HepG2 (cell line): ENCODE measurements around the gene ZFAND2A. TPM values are rescaled to one million over a fixed set of nuclear protein-coding genes. Genes with fewer than 3 reads are reported as not detected.

Source experiments
- ATAC-seq: fragments of 200-7000 bp; cut with Tn5 transposase; 3 replicates; pipeline ENCODE4 v1.9.1; 2020; ENCODE audit warnings: mild to moderate bottlenecking, moderate library complexity
- BruUV-seq: library from RNA; stranded (reverse); fragments of 400-500 nt; replicated peaks from 2 replicates; lab custom pipeline; 2021; lab: Mats Ljungman, UMichigan
- CTCF ChIA-PET: fragments of 300-600 bp; formaldehyde crosslinking; extraction: SDS; loops from one replicate; lab custom pipeline; 2021; ENCODE audit warnings: low total read pairs, inconsistent platforms, low intra/inter-chr PET ratio; lab: Yijun Ruan, JAX
- POLR2A ChIA-PET: fragments of 350-600 bp; sonication (Branson Sonifier 250); formaldehyde crosslinking; loops from one replicate; lab custom pipeline; 2020; ENCODE audit warnings: antibody characterized with exemption, inconsistent platforms; lab: Yijun Ruan, JAX
- DNase-seq: peaks from one replicate; pipeline ENCODE4 v3.0.0-alpha.2; 2015; ENCODE audit warnings: low spot score
- FAIRE-seq: peaks from 3 replicates; lab custom pipeline; 2011; peaks lifted over from hg19 to GRCh38; lab: Jason Lieb, UNC
- H2AFZ ChIP-seq: one replicate; pipeline ENCODE4 v1.6.1; 2011; ENCODE audit warnings: low read length, inconsistent platforms
- H3K27ac ChIP-seq: fragments of 300-600 bp; 3 replicates; pipeline ENCODE4 v1.8.0; 2011; ENCODE audit warnings: mixed run types, mild to moderate bottlenecking, mixed read lengths, low read length, inconsistent platforms; ENCODE audit not compliant: insufficient read depth; ENCODE audit errors: extremely low read length
- H3K27me3 ChIP-seq, 2 experiments: fragments of 200-600 bp in 1 of 2; 2 replicates in 1 of 2; 3 replicates in 1 of 2; pipeline versions ENCODE4 v1.6.0 to v1.8.0; 2011; ENCODE audit warnings: low read length in 2 of 2, mild to moderate bottlenecking in 2 of 2, moderate library complexity in 2 of 2, inconsistent platforms in 1 of 2; ENCODE audit not compliant: insufficient read depth in 2 of 2, control insufficient read depth in 1 of 2
- H3K36me3 ChIP-seq, 2 experiments: fragments of 200-600 bp in 1 of 2; replicated peaks in 1 of 2; 2 replicates in 1 of 2; 3 replicates in 1 of 2; pipeline versions ENCODE4 v1.5.1 to v1.8.0; 2011; ENCODE audit warnings: low read length in 2 of 2, inconsistent platforms in 1 of 2; ENCODE audit not compliant: insufficient read depth in 2 of 2, control insufficient read depth in 1 of 2
- H3K4me1 ChIP-seq: 2 replicates; pipeline ENCODE4 v1.5.1; 2012; ENCODE audit warnings: low read length, inconsistent platforms; ENCODE audit not compliant: insufficient read depth
- H3K4me2 ChIP-seq: 2 replicates; pipeline ENCODE4 v1.6.0; 2011; ENCODE audit warnings: low read depth, low read length, inconsistent platforms
- H3K4me3 ChIP-seq, 3 experiments: fragments of 200-600 bp in 1 of 3; sonication (generic), shearing (Covaris generic) in 1 of 3; replicated peaks in 1 of 3; 2 replicates each; pipeline ENCODE4 v1.5.1; 2011 to 2016; ENCODE audit warnings: low read length in 3 of 3, inconsistent platforms in 2 of 3, low read depth in 2 of 3, mild to moderate bottlenecking in 2 of 3, control low read depth in 1 of 3, mixed read lengths in 1 of 3; ENCODE audit not compliant: insufficient read depth in 1 of 3
- H3K79me2 ChIP-seq: one replicate; pipeline ENCODE4 v1.6.1; 2011; ENCODE audit warnings: low read length, inconsistent platforms; ENCODE audit not compliant: insufficient read depth
- H3K9ac ChIP-seq: 2 replicates; pipeline ENCODE4 v1.6.0; 2011; ENCODE audit warnings: mild to moderate bottlenecking, low read depth, low read length, inconsistent platforms; ENCODE audit not compliant: insufficient read depth
- H3K9me3 ChIP-seq: 2 replicates; pipeline ENCODE4 v1.5.1; 2012; ENCODE audit warnings: mild to moderate bottlenecking, low read length
- H4K20me1 ChIP-seq: 2 replicates; pipeline ENCODE4 v1.6.0; 2011; ENCODE audit warnings: inconsistent platforms, mild to moderate bottlenecking, low read length, moderate library complexity; ENCODE audit not compliant: insufficient read depth
- HIVEP1 ChIP-seq: sonication (generic); formaldehyde crosslinking; IDR thresholded peaks from 2 replicates; pipeline ENCODE4 v1.4.0; 2020; ENCODE audit warnings: mild to moderate bottlenecking, missing genetic modification reagents
- POLR2A ChIP-seq, 2 experiments: IDR thresholded peaks; 2 replicates each; pipeline ENCODE4 v1.6.1; 2011; ENCODE audit warnings: low read depth in 2 of 2, low read length in 2 of 2, mild to moderate bottlenecking in 1 of 2, moderate library complexity in 1 of 2; ENCODE audit not compliant: insufficient read depth in 1 of 2
- SMAD1 ChIP-seq: sonication (generic); formaldehyde crosslinking; IDR thresholded peaks from 2 replicates; pipeline ENCODE4 v1.4.0; 2020; ENCODE audit warnings: missing genetic modification reagents, low read depth, mild to moderate bottlenecking, borderline replicate concordance
- ZFP36 ChIP-seq: fragments of 150-350 bp; IDR thresholded peaks from 2 replicates; pipeline ENCODE4 v1.6.1; 2018; ENCODE audit warnings: borderline replicate concordance, low read length, low read depth; ENCODE audit not compliant: partially characterized antibody
- ZNF598 ChIP-seq: sonication (generic); formaldehyde crosslinking; IDR thresholded peaks from 2 replicates; pipeline ENCODE4 v1.5.1; 2020; ENCODE audit warnings: mild to moderate bottlenecking, missing genetic modification reagents, borderline replicate concordance
- ZNF687 ChIP-seq: sonication (generic); formaldehyde crosslinking; IDR thresholded peaks from 2 replicates; pipeline ENCODE4 v1.5.1; 2020; ENCODE audit warnings: mild to moderate bottlenecking, missing genetic modification reagents, moderate library complexity
- WGBS: methylation state at CpG from one replicate; pipeline ENCODE4 v1.1.6; 2017; ENCODE audit warnings: low lambda C conversion rate; 5-methylcytosine and 5-hydroxymethylcytosine counted together
- in situ Hi-C: cut with HindIII; loops from 2 replicates; pipeline ENCODE4 v1.10.0; 2017; ENCODE audit warnings: low pct_unique_long_range_greater_than_20kb; ENCODE audit not compliant: extremely low pct_ligation_motif_present
- intact Hi-C: fragments of 100-400 bp; cut with micrococcal nuclease; formaldehyde crosslinking; loops from one replicate; pipeline ENCODE4 v1.10.0; 2022; ENCODE audit not compliant: unreplicated experiment
- polyA plus RNA-seq, 8 experiments: library from polyadenylated mRNA; depleted of rRNA in 3 of 8; stranded (reverse) in 7 of 8; unstranded in 1 of 8; fragments of >200 nt; fragmentation: Illumina TruSeq in 4 of 8; extraction: Trizol in 4 of 8; gene quantifications; 2 replicates each; pipeline versions ENCODE4 v1.2.1 to v1.2.3, GENCODE V29; 2011 to 2016; ENCODE audit warnings: low read depth in 4 of 8, missing spikeins in 1 of 8, mixed read lengths in 1 of 8; ENCODE audit not compliant: insufficient read depth in 1 of 8
- total RNA-seq, 5 experiments: library from RNA; depleted of rRNA; stranded (reverse); fragments of >200 nt; fragmentation: Illumina TruSeq; extraction: Trizol; gene quantifications; 2 replicates each; pipeline ENCODE4 v1.2.3, GENCODE V29; 2016; ENCODE audit warnings: low read depth in 1 of 5

The ZFAND2A gene
- total and polyA plus RNA-seq, 2 of the 13 experiments (the other 11 are each of a cell fraction or from before 2014, with no cell fraction given), result 140 to 153 TPM

GRCh38 chr7:1151156-1151555, 8.8 kb downstream of the ZFAND2A start:
- no peak for ATAC-seq
- no peak overlapping the region for H2AFZ ChIP-seq
- peaks cover 18% of the 10 kb centered on the region for H3K79me2 ChIP-seq
- H3K9ac ChIP-seq, result no peak overlapping the region
- intact Hi-C loops, result no loop called here
- H3K27me3 ChIP-seq, result no peaks in the 10 kb centered on the region
- H3K4me1 ChIP-seq, result peaks cover 31% of the 10 kb centered on the region
- BruUV-seq, result no TSS peak
- no peak overlapping the region for H3K4me2 ChIP-seq
- TF ChIP-seq ZFP36 (no peak), ZNF687 (0 out of 2 replicates have a peak, but pooled peaks have one; percentile 21), ZNF598 (CRISPR knock-in tag) (no peak), SMAD1 (CRISPR knock-in tag) (no peak), HIVEP1 (CRISPR knock-in tag) (no peak), POLR2A (IDR thresholded peaks at IDR 0.05; ENCODE audit: insufficient read depth in 1 of 2, low read depth in 2 of 2, low read length in 2 of 2) (peak in 1 of 2 experiments; percentile 31; a peak in 1 of 4 replicates)
- H3K27ac ChIP-seq, result no peak overlapping the region
- FAIRE-seq, result no peak
- H3K4me3 ChIP-seq, result no peak overlapping the region
- H3K36me3 ChIP-seq, result peaks cover 39 to 57% of the 10 kb centered on the region in 2 experiments
- H3K9me3 ChIP-seq, result no peaks in the 10 kb centered on the region
- CTCF ChIA-PET, result no interaction called here
- POLR2A ChIA-PET, result interaction anchor here (1.2 to 1.9 kb wide), 2 partner anchors 12 to 59 kb away, joined by 4 to 5 read pairs; no protein-coding TSS in a partner anchor
- DNase-seq, result no peak
- in situ Hi-C loops, result no loop called here
- 92% methylated on average over 11 of the region's 13 CpGs for WGBS
- no peaks in the 10 kb centered on the region for H4K20me1 ChIP-seq
